ENCODE results near the gene DNAAF2.

DNAAF2 gene

GRCh38 chr14:49640540-49641417 is 5.7 kb upstream of the DNAAF2 start:
- DNase-seq (ENCODE audit: low spot score), result no peak
- in situ Hi-C loops (cut with MboI; ENCODE audit: low pct_unique_long_range_greater_than_20kb, low sequenced_read_pairs, unreplicated experiment), result loop anchor here (25.0 kb wide), 2 partner anchors 197 to 472 kb away; partner anchors contain the start of gene VCPKMT
- TF ChIP-seq CTCF (IDR thresholded peaks at IDR 0.05; ENCODE audit: extremely low read depth, insufficient read depth, missing control alignments), result no peak

GRCh38 chr14:49637534-49638078 is 2.6 kb upstream of the DNAAF2 start:
- TF ChIP-seq CTCF (IDR thresholded peaks at IDR 0.05; ENCODE audit: extremely low read depth, insufficient read depth, missing control alignments), result no peak

GRCh38 chr14:49636866-49637265 is 1.8 kb upstream of the DNAAF2 start:
- no peak for DNase-seq (ENCODE audit: low spot score)
- in situ Hi-C loops (cut with MboI; ENCODE audit: low pct_unique_long_range_greater_than_20kb, low sequenced_read_pairs, unreplicated experiment), result loop anchor here (25.0 kb wide), 2 partner anchors 200 to 475 kb away; partner anchors contain the start of gene VCPKMT
- TF ChIP-seq CTCF (IDR thresholded peaks at IDR 0.05; ENCODE audit: extremely low read depth, insufficient read depth, missing control alignments), result no peak

More at GRCh38 chr14:49637534-49638078, 2.6 kb upstream of the DNAAF2 start:
- no peak for DNase-seq (ENCODE audit: low spot score)
- in situ Hi-C loops (cut with MboI; ENCODE audit: low pct_unique_long_range_greater_than_20kb, low sequenced_read_pairs, unreplicated experiment), result loop anchor here (25.0 kb wide), 2 partner anchors 200 to 475 kb away; partner anchors contain the start of gene VCPKMT

DNA sequence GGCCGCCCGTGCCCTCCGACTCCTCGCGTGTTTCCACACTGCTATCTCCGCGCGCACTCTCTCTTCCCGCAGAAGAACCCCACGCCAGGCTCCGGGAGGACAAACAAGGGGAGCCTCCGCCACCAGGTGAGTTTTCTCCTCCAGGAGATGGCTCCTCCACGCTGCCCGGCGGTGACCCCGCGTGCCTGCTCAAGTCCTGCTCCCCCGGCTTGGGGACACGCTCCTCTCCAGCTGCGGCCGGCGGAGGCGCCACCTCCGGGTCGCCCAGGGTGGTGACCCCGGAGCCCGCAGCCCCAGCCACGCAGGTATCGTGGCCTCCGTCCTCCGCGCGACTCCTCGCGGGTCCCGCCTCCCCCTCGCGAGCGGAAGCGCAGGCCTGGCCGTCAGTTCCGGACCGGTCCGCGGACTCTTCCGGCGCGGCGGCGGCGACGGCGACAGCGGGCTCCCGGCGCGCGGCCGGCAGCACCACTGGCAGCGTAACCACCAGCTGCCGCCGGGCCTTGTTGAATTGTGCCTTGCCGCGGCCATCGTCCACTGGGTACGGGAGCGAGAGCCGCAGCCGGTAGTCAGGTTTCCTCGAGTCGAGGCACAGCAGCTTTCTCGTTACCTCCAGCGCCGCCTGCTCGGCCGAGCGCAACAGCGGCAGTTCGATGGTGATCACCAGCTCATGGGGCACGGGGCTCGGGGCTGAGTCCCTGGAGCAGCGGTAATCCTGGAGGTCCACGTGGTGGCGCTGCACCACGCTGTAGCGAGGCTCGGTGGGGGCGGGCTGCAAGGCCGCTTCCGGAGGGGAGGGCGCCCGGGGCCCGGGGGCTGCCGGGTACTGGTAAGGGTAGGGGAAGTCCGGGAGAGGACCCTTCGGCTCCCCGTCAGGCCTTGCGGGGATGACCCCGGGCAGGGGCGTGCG is 1.2 kb downstream of the DNAAF2 start:
- peak; percentile 96 for TF ChIP-seq CTCF (IDR thresholded peaks at IDR 0.05; ENCODE audit: extremely low read depth, insufficient read depth, missing control alignments)
- in situ Hi-C loops (cut with MboI; ENCODE audit: low pct_unique_long_range_greater_than_20kb, low sequenced_read_pairs, unreplicated experiment), result loop anchor here (25.0 kb wide), 2 partner anchors 203 to 478 kb away; partner anchors contain the start of gene VCPKMT
- peak; percentile 94 for DNase-seq (ENCODE audit: low spot score)

DNA sequence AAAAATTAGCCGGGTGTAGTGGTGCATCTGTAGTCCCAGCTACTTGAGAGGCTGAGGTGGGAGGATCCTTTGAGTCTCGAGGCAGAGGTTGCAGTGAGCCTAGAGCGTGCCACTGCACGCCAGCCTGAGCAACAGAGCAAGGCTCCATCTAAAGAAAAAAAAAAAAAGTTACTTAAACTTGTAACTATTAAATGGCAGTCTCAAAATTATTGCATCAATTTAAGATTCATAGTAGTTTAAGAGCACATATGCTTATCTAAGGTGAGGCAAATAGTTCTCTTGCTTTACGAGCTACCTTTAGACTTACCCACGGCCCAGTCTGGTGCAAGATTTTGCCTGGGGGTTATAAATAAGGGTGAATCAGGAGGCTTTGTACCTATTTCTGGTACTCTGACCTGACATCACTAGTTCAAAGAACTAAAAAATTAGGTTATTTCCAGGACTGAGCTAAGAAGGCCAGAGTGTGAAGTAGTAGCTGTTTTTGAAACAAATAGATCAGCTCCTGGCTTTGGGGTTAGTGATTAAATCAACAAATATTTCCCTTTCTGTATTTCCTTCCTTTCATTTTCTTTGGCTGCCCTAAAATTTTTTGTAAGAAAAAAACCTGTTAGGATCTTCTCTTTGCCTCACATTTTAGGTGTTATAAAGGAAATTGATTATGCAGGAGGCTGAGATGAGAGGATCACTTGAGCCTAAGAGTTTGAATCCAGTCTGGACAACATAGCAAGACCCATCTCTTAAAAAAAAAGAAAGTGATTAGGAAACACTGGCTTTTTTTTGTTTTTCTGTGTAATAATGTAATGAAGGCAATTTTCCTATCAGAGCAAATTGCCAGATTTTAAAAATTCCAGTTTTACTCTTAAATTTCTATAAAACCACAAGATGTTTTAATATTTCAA is 10.9 kb downstream of the DNAAF2 start:
- no peak for TF ChIP-seq CTCF (IDR thresholded peaks at IDR 0.05; ENCODE audit: extremely low read depth, insufficient read depth, missing control alignments)
- DNase-seq (ENCODE audit: low spot score), result peak; percentile 55
- in situ Hi-C loops (cut with MboI; ENCODE audit: low pct_unique_long_range_greater_than_20kb, low sequenced_read_pairs, unreplicated experiment), result no loop called here

Measured in GM13977 (cell line).